OCI-M1 (cell line): ENCODE measurements around the gene DAAM2.

Experiments used
- DNase-seq: peaks from one replicate; lab custom pipeline; 2025; lab: John Stamatoyannopoulos, UW

The DAAM2 gene

DNA sequence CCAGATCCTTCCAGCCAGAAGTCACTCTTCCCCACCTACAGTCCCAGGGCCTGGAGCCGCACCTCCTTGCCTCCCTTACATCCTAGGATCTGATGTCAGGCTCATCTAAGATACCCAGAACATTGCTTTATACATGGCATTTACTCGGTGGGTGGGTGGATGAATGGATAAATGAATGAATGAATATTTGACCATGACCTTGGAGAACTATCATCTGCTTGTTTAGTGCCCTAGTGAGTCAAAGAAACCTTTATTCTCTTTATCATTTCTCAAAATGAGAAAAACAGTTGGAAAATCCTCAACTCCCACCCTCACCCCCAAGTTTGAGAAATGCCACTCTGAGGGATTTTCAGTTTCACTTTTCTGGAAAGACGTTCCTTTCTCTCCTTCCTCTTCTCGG is 56.0 kb downstream of the DAAM2 start:
- no peak for DNase-seq

DNA sequence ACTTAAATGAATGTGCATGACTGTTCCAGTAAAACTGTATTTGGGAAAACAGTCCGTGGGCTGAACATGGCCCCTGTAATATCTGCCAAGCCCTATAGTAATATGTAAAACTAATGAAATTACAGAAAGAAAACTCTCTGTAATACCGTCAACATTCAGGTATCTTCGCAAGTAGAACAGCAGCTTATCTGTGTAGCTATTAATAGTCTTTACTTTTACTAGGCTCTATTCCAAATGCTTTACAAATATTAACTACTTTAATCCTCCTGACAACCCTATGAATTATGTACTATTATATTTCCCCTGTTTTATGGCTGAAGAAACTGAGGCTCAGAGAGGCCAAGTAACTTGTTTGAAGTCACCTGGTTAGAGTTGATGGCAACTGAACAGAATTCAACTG is 57.1 kb downstream of the DAAM2 start:
- DNase-seq = no peak

DNA sequence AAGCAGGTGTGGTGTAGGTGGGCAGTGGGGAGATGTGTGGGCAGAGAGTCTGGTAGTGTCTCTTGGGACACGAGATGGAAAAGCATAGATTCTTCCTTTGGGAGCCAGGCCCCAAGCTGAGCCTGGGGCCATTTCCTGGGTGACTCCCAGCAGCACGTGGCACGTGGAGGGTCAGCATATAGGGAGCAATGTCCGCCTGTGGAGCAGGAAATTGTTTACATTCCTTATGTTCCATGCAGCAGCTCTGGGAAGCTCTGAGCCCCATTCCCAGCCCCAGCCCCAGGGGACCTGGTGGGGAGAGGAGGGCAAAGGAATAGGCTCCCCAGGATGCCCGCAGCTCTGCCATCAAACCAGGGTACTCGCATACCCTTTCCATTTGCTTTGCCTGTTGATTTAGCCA is 57.6 kb downstream of the DAAM2 start:
- DNase-seq = no peak

DNA sequence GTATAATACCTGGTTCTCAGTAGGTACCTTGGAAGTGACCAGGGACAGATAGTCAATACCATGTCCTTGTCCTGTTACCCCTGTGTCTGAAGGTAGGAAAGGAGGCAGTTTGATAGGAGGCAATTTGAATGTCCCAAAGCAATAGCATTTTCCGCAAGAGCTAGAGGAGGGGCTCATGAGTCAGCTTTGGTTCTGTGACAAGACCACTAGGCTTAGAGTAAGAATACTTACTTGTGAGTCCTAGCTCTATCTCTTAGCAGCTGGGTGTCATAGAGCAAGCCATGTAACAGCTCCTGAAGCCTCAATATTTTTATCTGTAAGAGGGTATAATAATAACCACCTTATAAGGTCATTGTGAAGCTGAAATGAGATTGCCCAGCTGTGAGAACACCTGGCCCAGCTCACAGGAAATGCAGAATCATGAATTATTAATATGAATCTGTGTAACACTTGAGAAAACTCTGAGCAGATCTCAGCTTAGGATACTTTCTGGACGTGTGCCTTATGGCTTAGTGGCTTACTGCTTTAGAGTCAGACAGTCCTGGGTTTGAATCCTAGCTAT is 58.6 kb downstream of the DAAM2 start:
- no peak for DNase-seq

DNA sequence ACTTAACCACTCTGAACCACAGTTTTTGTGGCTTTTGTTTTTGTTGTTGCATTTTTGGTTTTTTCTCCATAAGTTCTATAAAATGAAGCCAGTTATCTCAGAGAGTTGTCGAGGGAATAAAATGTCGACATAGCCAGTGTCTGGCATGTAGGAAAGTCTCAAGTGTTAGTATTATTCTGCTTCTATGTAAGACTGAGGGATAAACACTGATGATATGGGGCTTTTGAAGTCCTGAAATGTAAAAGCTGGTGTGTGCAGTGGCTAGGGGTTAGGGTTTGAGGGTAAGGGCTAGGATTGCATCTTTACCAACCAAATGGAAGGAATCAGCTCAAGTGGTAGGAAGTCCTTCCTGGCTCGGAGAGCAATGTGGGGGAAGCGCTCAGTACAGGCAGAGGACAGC is 59.2 kb downstream of the DAAM2 start:
- DNase-seq = no peak

DNA sequence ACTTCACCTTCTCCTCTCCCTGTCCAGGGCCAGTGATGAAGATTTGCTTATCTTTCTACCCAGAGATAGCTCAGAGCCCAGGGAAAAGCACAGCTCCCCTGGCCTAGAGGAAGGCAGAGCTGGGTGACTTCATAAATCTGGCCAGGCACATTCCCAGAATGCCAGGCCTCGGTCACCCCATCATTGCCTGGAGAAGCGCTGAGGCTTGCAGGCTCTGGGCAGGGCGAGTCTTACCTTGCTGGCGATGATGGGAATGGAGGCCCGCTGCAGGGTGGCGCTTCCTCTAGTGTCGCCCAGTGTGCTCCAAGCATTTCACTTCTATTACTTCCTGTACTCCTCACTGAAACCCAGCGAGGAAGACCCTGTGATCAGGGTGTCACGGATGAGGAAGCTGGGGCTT is 60.1 kb downstream of the DAAM2 start:
- no peak for DNase-seq

DNA sequence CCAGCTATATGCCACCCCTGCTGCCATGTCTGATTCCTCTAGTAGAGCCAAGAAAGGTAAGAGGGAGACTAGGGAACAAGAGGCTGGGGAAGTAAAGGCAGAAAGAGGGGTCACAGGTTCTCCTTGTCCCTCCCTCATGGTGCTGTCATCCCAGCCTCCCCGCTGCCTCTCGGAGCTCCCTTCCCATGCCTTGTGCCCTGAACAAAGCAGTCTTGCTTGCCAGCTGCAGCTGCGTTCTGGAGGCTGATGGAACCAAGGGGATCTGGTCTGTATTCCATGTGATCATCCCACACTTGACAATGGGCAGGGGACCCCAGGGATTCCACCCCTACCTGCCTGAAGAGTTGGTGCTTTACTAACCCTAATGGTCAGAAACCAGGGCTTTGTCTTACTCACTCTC is 61.4 kb downstream of the DAAM2 start:
- no peak for DNase-seq

DNA sequence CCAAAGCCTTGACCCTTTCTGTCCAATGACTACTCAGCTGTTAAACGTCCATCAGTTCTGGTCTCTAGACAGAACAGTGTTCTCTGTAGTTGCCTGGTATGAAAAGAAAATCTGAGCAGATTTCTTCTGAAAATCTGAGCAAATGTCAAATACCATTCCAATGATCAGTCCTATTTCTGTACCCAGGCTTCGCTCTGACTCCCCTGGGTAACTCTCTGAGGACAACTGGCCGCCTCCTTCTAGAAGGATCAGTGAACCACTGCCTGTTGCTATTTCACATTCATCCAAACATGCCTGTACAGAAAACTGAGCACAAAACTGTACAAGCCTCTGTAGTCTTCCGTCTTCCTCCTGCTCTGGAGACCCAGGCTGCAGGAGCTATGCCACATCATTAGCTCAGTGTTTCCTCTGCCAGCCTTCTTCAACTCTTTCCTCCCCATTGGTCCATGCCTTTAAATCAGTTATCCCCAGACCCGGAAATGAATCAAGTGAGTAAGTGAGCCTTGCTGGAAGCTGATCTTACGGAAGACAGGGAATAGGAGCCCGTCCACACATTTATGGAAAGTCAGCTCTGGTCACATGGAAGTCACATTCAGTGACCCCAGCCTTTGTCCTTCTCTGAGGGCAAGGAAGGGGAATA is 63.3 kb downstream of the DAAM2 start:
- DNase-seq = no peak

DNA sequence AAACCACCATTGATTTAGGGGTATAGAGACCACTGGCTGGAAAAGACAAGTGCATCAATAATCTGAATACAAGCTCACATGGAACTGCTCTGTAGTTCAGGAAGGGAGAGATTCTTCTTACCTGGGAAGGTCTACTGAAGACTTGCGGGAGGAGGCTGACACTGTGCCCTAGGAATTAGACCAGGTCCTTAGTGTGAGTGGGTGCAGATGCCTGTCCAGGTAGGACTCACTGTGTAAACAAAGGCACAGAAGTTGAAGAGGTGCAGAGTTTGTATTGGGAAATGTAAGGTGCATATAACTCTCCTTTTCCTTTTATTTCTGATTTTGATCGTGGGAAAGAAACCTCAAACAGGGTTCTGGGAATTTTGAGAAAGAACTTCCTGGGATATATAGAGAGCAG is 66.8 kb downstream of the DAAM2 start:
- DNase-seq = no peak

DNA sequence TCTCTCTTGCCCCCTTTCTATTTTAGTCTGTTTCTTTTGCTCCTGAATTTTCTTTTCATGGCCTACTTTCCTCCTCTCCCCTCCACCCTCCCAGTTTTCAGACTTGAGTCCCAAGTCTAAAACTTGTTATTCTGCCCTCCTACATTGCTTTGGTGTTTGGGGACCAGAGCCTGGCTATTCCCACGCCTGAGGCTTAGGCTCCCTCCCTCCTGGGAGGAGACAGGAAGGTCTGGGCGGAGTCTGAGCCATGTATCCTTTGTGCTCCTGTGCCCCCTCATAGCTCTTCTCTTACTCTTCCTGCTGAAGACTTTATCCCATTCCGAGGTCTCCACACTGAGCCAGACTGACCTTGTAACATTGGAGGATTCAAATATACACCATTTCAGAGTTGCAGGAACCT is 69.5 kb downstream of the DAAM2 start:
- no peak for DNase-seq

DNA sequence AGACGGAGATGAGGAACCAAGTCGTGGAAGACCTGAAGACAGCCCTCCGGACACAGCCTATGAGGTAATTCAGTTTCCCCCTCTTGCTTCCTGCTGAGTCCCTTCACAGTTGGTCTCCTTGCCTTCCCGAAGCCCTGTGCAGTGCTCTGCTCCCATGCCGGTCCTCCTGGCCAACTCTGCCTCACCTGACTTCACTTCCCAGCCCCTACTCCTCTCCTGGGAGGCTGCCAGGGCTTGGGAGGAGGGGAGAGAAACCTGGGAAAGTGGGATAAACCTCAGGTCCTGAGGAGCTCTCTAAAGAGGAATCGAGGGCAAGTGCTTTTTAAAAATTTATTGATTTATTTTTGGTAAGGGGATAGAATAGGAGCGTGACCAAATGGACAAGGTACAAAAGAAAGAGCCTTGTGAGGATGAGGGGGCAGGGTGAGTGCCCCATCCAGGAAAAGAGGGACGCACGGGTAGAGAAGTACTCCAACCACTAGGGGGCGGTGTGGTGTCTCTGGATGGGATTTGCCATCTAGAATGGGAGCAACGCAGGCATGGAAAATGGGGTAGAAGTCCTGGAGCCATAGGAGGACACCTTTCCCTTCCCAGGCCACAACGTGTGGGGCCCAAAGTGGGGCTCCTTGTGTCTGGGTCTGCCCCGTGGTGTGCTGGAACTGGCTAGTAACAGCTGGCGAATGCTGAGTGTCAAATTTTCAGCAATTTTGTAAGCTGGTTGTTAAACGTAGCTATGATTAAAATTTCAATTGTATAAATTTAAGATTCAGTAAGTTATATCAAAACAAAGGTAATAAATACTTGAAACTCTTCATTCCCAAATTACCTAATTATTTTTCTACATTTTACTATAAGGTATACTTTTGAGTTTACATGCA is 73.1 kb downstream of the DAAM2 start:
- peak; percentile 76 for DNase-seq

DNA sequence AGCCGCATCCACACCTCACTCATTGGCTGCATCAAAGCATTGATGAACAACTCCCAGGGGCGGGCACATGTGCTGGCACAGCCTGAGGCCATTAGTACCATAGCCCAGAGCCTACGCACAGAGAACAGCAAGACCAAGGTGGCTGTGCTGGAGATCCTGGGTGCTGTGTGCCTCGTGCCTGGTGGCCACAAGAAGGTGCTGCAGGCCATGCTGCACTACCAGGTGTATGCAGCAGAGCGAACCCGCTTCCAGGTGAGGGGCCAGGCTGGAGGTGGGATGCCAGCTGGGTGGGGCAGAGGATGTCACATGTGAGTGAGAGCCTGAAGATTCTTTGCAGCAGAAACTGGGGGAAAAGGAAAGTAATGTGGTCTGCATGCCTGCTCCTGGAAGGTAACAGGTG is 75.4 kb downstream of the DAAM2 start:
- no peak for DNase-seq

DNA sequence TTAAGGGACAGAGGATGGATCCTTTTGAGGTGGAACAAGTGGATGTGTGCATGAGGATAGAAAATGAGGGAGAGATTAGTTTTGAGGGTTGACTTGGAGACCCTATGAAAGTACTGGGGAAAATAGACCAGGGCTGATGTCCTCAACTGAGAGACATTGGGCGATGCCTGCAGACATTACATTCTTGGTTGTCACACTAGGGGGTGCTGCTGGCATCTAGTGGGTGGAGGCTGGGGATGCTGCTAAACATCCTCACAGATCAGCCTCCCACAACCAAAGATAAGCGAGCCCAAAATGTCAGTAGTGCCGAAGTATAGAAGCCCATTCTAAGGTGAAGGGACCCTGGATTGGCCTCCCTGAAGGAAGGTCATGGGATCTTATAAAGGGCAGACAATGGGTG is 78.8 kb downstream of the DAAM2 start:
- no peak for DNase-seq

DNA sequence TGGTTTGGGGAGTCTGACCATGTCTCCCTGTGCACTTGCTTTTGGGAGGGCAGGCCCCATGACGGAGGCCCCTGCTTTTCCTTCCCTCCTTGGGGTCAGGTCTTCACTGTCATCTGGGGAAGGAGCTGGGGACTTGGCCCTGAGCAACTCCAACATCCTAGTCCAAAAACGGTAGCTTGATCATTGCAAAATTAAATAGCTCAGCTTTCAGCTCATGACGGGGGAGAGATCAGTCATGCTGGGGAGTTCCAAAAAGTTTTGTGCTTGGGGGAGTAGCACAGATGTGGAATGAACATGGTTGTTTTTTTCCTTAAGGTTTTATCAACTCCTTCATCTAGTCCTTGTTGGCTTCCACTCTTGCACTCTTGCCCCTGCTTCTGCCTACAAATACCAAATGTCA is 81.3 kb downstream of the DAAM2 start:
- DNase-seq = no peak

DNA sequence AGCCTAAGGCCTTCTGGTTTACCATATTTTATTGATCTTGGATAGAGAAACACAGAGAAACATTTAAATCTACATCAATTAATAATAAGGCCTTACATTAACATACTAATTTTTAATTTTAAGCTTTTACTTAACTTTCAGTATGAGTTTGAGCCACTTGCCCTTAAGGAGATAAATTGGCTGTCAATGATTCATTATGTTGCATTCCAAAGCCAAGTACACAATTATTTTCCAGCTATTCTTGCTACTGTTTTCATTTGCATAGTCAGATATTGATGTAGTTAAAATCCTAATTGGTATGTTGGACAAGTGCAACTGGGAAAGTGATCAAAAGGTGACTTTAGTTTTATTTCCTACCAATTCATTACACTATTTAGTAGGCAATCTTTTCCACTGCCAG is 83.9 kb downstream of the DAAM2 start:
- DNase-seq = no peak

DNA sequence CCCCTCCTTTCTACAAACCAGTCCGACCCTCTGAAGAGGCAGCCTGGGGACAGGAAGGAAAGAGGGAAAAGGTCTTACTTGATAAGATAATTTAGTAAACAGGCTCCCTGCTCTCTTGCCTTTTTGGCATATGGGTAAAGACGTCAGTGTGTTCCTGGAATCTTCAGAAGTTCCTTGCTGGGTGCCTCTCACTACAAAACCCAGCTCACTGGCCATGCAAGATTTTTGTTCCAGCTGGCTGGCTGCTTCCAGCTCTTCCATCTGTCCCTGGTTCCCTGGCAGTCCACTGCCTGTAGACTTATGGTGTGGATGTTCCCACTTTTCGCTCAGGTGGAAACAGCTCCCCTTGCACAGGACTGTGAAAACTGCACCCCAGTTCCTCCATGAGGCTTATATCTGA is 84.7 kb downstream of the DAAM2 start:
- no peak for DNase-seq

DNA sequence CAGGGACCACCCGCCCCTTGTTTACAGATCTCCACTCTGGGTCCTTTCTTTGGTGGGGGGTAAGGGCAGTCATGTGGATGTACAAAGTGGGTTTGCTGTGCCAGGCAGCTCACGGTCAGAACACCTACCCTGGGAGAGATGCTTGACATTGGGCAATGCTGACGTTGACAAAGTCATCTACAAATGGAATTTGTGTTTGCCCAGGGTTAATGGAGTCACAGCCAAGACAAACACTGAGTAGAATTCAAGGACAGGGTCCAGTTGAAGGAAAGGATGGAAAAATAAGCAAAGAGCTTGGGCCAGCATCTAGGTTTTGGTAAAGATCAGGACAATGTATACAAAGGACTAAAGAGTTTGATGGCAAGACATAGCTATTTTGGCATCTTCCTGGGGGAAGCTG is 87.4 kb downstream of the DAAM2 start:
- DNase-seq = no peak

DNA sequence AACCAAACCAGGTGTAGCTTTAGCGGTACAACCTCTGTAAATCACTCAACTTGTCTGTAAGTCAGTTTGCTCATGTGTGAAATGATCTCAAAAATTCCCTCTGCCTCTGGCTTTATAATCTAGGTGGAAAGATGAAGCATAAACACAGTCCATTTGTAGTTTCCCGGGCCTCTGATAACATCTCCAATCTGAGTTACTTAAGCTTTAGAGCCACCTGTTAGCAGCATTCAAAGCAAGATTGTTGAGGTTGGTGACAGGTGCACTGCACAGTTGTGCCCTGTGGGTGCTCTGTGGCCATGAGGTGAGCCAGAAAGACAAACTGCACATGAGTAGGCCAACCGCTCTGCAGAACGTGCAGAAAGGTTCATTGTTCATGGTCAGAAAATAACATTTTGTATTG is 88.4 kb downstream of the DAAM2 start:
- DNase-seq = no peak

DNA sequence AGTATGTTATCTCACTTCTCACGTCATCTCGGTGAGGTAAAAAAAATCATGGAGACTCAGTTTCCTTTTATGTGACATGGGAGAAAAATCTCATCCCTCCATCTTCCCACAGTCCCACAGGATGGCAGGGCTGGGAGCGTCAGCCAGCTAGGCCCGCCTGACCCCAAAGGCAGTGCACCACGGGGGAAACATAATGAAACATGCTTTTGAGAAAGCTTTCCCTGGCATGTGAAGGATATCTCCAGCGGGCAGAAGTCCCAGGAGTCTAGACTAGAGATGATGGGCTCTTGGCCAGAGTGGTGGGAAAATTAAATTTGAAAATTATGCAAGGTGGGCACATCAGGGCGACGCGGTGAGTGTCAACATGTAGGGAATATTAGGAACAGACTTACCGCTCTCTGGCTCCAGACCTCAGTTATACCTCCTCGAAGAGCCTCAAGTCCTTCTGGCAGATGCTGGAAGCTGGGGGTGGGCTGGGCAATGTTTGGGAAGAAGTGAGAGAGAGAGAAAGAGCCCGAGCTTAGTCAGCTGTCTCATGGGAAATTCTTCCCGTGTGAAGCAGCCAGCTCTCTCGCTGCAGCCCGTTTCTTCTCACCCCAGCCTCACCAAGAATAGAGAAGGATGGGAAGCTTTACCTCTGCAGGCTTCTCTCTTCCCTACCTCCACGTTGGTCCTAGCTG is 89.8 kb downstream of the DAAM2 start:
- no peak for DNase-seq

DNA sequence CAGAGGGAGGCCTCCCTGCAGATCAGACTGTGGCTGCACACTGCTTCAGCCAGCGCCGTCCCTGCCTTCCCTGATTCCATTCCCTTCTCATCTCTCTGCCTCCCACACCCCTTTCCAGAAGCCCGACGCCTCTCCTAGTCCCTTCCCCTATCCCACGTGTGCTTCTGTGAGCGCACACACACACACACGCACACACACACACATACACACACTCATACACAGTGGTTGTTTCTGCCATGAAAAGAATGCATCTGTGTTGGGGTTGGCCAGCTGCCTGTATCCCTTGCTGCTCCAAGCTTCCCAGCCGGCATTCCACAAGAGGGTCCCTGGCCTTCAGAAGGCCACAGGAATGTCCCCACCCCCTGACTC is 90.3 kb downstream of the DAAM2 start:
- DNase-seq = no peak

DNA sequence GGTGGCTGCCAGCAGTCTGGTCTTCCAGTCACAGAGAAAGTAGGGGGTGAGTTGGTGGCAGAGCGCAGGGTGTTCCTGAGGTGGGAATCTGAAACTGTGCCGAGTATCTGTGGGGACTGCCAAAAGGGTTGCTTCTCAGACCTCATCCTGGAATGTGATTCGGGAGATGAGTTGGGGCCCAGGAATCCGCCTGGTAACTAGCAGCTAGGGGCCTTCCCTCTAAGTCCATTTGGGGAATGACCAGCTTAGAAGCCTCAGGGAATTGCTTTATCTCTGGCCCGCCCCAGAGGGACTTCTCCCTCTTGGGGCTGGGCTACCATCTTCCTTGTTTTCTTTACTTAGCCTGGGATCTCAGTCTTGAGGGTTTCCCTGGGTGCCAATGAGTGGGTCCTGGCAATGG is 92.5 kb downstream of the DAAM2 start:
- no peak for DNase-seq

DNA sequence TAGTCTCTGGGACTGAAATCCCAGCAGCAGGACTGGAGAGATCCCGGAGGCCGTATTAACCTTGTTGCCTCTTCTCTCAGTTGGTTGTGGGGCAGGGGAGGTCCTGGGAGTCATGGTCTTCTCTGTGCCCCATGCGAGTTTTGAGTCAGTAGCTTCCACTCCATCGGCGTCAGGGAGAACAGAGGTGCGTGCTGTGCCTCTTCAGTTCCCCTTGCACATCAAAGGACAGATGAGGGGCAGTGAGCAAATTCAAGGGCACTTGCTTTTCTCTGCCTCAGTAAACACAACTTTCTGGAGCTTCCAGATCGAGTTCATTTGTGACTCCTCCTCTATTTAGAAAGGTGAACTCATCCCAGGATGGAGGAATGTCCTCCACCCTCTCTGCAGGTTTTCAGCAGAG is 93.5 kb downstream of the DAAM2 start:
- no peak for DNase-seq

DNA sequence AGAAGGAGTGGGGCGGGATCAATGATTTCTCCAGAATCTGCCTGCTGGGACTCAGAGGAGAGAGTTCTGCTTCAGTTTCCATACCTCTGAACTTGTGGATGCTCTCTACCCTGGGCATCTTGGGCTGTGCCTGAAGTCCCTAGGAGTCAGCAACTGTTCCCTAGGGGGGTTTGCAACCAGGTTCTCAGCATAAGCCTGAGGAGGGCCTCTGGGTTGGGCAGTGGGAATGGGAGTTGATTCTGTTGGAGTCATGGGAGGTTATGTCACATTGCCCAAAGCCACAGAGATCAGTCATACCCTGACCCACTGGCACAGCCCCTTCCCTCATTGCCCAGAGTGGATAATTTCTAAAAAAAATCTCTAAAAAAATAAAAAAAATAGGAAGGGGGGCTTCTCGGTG is 94.7 kb downstream of the DAAM2 start:
- no peak for DNase-seq
